ENCODE data around the gene SBF2. TPM values are rescaled to one million over a fixed set of nuclear protein-coding genes. Genes with fewer than 3 reads are reported as not detected.
"Not testable (repeated sequence)": the region's sequence is repeated elsewhere in the genome, so short reads cannot be mapped to it uniquely, and the experiment has no call there.

SBF2 gene
- polyA plus RNA-seq, 10 donors = 16.7 to 35.0 (median 23.7) TPM

GRCh38 chr11:9753021-9753420 is 541.0 kb downstream of the SBF2 start:
- no peak for DNase-seq

- DNase-seq = no peak
These were observed 541.9 kb downstream of the SBF2 start for GRCh38 chr11:9752091-9752490.

GRCh38 chr11:9750551-9750950 is 543.5 kb downstream of the SBF2 start:
- DNase-seq = no peak

- peak in 1 of 3 donors; percentile 80 for DNase-seq
These were observed 545.6 kb downstream of the SBF2 start for GRCh38 chr11:9748361-9748970.

- no peak for DNase-seq
These were observed 546.2 kb downstream of the SBF2 start for GRCh38 chr11:9747828-9748227.

- DNase-seq = no peak
These were observed 546.8 kb downstream of the SBF2 start for GRCh38 chr11:9747229-9747628.

- no peak for DNase-seq
These were observed 548.4 kb downstream of the SBF2 start for GRCh38 chr11:9745411-9746211.

- not testable (repeated sequence) for DNase-seq
These were observed 550.5 kb downstream of the SBF2 start for GRCh38 chr11:9743512-9743911.

GRCh38 chr11:9741260-9741659 is 552.8 kb downstream of the SBF2 start:
- no peak for DNase-seq

- DNase-seq = no peak
These were observed 553.7 kb downstream of the SBF2 start for GRCh38 chr11:9740202-9740883.

GRCh38 chr11:9739123-9739900 is 554.7 kb downstream of the SBF2 start:
- DNase-seq = no peak

- no peak for DNase-seq
These were observed 555.3 kb downstream of the SBF2 start for GRCh38 chr11:9738707-9739106.

- DNase-seq = no peak
These were observed 555.9 kb downstream of the SBF2 start for GRCh38 chr11:9738116-9738515.

GRCh38 chr11:9736365-9736764 is 557.7 kb downstream of the SBF2 start:
- no peak for DNase-seq

- no peak for DNase-seq
These were observed 558.1 kb downstream of the SBF2 start for GRCh38 chr11:9735919-9736318.

GRCh38 chr11:9735236-9735635 is 558.8 kb downstream of the SBF2 start:
- no peak for DNase-seq

- DNase-seq = no peak
These were observed 560.8 kb downstream of the SBF2 start for GRCh38 chr11:9733212-9733611.

GRCh38 chr11:9732453-9732852 is 561.6 kb downstream of the SBF2 start:
- no peak for DNase-seq

GRCh38 chr11:9731256-9731655 is 562.8 kb downstream of the SBF2 start:
- DNase-seq = no peak
